ENCODE measurements around the gene RASGRF1.

Gene RASGRF1

DNA sequence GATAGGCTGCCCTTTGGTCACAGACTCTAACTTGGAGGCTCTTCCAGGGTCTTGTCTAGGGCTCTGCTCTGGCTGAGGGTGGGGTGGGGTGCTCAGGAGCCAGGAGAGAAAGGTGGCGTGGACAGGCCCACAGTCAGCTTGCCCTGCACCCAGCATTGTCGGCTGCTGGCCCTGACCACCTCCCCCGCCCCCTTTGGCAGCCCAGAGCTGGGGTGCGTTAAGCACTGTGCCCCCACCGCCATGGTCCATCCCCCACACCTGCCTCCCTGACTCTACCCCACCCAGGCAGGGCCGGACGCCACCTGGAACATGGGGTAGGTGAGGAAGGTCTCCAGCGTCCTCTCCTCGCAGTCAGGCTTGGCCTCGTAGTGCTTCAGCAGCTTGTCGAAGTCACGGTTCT, 58.8 kb downstream of the RASGRF1 start:
- Histone ChIP-seq H3K27ac (ENCODE audit: low read length) (no peak overlapping the region), H3K36me3 (replicated peaks; ENCODE audit: insufficient read depth, low read length) (no peaks in the 10 kb centered on the region), H3K9me2 (replicated peaks; ENCODE audit: insufficient read depth, low read length) (no peaks in the 10 kb centered on the region), H4K20me1 (ENCODE audit: insufficient read depth, low read length) (no peaks in the 10 kb centered on the region), H3K79me2 (ENCODE audit: low read length) (no peaks in the 10 kb centered on the region), H3K9me3 (replicated peaks; ENCODE audit: insufficient read depth, low read length) (no peaks in the 10 kb centered on the region), H3K4me1 (ENCODE audit: low read length) (no peaks in the 10 kb centered on the region), H3K27me3 (replicated peaks; ENCODE audit: insufficient read depth, low read length) (no peaks in the 10 kb centered on the region), H3K4me2 (ENCODE audit: low read depth, low read length) (no peak overlapping the region), H2AFZ (ENCODE audit: low read length) (no peak overlapping the region), H3K9ac (ENCODE audit: low read length) (no peak overlapping the region), H3K4me3 (ENCODE audit: low read length) (no peak overlapping the region), H3F3A (ENCODE audit: insufficient read depth, low read length) (no peaks in the 10 kb centered on the region)
- TF ChIP-seq EZH2 (optimal IDR thresholded peaks at IDR 0.05; ENCODE audit: low read depth, low read length) (no peak), EZH2phosphoT487 (IDR thresholded peaks at IDR 0.05; ENCODE audit: low read length) (no peak)
- TF ChIP-seq, protein P1, sequence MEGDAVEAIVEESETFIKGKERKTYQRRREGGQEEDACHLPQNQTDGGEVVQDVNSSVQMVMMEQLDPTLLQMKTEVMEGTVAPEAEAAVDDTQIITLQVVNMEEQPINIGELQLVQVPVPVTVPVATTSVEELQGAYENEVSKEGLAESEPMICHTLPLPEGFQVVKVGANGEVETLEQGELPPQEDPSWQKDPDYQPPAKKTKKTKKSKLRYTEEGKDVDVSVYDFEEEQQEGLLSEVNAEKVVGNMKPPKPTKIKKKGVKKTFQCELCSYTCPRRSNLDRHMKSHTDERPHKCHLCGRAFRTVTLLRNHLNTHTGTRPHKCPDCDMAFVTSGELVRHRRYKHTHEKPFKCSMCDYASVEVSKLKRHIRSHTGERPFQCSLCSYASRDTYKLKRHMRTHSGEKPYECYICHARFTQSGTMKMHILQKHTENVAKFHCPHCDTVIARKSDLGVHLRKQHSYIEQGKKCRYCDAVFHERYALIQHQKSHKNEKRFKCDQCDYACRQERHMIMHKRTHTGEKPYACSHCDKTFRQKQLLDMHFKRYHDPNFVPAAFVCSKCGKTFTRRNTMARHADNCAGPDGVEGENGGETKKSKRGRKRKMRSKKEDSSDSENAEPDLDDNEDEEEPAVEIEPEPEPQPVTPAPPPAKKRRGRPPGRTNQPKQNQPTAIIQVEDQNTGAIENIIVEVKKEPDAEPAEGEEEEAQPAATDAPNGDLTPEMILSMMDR (IDR thresholded peaks at IDR 0.05; ENCODE audit: low read length) = no peak
- no peak for DNase-seq

DNA sequence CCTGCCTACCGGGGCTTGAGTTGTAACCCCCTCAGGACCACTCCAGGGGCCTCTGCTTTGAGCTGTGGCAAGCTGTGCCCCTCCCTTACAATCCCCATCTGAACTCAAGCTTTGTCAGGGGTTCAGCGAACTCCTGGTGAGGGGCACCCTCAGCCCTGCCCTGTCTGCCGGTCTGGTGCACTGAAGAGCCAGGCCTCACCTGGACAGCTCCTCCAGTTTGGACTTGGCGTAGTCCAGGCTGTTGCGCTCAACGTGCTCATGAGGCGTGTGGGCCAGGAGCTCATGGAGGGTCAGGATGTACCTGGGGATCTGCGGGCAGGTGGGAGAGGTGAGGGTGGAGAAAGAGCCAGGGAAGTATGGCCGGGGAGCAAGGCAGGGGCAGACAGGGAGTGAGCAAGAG, 59.4 kb downstream of the RASGRF1 start:
- Histone ChIP-seq H3K4me1 (ENCODE audit: low read length) (no peaks in the 10 kb centered on the region), H3K36me3 (replicated peaks; ENCODE audit: insufficient read depth, low read length) (no peaks in the 10 kb centered on the region), H4K20me1 (ENCODE audit: insufficient read depth, low read length) (no peaks in the 10 kb centered on the region), H2AFZ (ENCODE audit: low read length) (no peak overlapping the region), H3F3A (ENCODE audit: insufficient read depth, low read length) (no peaks in the 10 kb centered on the region), H3K27me3 (replicated peaks; ENCODE audit: insufficient read depth, low read length) (no peaks in the 10 kb centered on the region), H3K79me2 (ENCODE audit: low read length) (no peaks in the 10 kb centered on the region), H3K4me2 (ENCODE audit: low read depth, low read length) (no peak overlapping the region), H3K9me2 (replicated peaks; ENCODE audit: insufficient read depth, low read length) (no peaks in the 10 kb centered on the region), H3K9me3 (replicated peaks; ENCODE audit: insufficient read depth, low read length) (no peaks in the 10 kb centered on the region), H3K4me3 (ENCODE audit: low read length) (no peak overlapping the region), H3K9ac (ENCODE audit: low read length) (no peak overlapping the region), H3K27ac (ENCODE audit: low read length) (no peak overlapping the region)
- no peak for DNase-seq
- TF ChIP-seq, protein P1 (IDR thresholded peaks at IDR 0.05; ENCODE audit: low read length) = no peak

DNA sequence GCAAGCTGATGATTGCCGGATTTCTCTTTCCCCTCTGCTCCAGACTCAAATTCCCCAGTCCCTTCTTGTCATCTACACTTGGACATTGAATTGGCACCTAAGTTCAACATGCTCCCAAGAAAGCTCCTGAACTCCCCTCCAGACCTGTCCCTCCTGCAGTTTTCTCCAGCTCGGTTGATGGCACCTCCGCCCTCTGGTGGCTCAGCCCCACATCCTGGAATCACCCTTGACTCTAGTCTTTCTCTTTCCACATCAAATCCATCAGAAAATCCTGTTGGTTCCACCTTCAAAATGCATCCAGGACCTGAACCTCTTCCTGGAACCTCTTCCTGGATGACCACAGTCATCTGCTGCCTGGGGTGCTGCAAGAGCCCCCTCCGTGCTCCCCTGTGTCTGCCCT, 60.1 kb downstream of the RASGRF1 start:
- TF ChIP-seq EZH2phosphoT487 (IDR thresholded peaks at IDR 0.05; ENCODE audit: low read length) (no peak), EZH2 (optimal IDR thresholded peaks at IDR 0.05; ENCODE audit: low read depth, low read length) (no peak)
- TF ChIP-seq, protein P1 (IDR thresholded peaks at IDR 0.05; ENCODE audit: low read length) = no peak
- Histone ChIP-seq H3K79me2 (ENCODE audit: low read length) (no peaks in the 10 kb centered on the region), H4K20me1 (ENCODE audit: insufficient read depth, low read length) (no peaks in the 10 kb centered on the region), H3K36me3 (replicated peaks; ENCODE audit: insufficient read depth, low read length) (no peaks in the 10 kb centered on the region), H3K4me2 (ENCODE audit: low read depth, low read length) (no peak overlapping the region), H3K27me3 (replicated peaks; ENCODE audit: insufficient read depth, low read length) (no peaks in the 10 kb centered on the region), H3K27ac (ENCODE audit: low read length) (no peak overlapping the region), H3K4me1 (ENCODE audit: low read length) (no peaks in the 10 kb centered on the region), H3K9ac (ENCODE audit: low read length) (no peak overlapping the region), H2AFZ (ENCODE audit: low read length) (no peak overlapping the region), H3K4me3 (ENCODE audit: low read length) (no peak overlapping the region), H3K9me2 (replicated peaks; ENCODE audit: insufficient read depth, low read length) (no peaks in the 10 kb centered on the region), H3F3A (ENCODE audit: insufficient read depth, low read length) (no peaks in the 10 kb centered on the region), H3K9me3 (replicated peaks; ENCODE audit: insufficient read depth, low read length) (no peaks in the 10 kb centered on the region)
- no peak for DNase-seq

Measured in MM.1S (cell line).